HepG2 (cell line): ENCODE results near the gene NF2. TPM values are rescaled to one million over a fixed set of nuclear protein-coding genes. Genes with fewer than 3 reads are reported as not detected.

ENCODE experiments used
- ARNT2 ChIP-seq: sonication (generic); formaldehyde crosslinking; IDR thresholded peaks from 2 replicates; pipeline ENCODE4 v1.8.0; 2022; ENCODE audit warnings: mild to moderate bottlenecking, low read depth, missing genetic modification reagents, moderate library complexity
- CREB1 ChIP-seq, 2 experiments: fragments of 450-650 bp in 1 of 2; IDR thresholded peaks; 2 replicates each; pipeline ENCODE4 v1.6.1; 2016 to 2017; ENCODE audit warnings: control low read depth in 1 of 2, mild to moderate bottlenecking in 1 of 2, missing compliant biosample characterization in 1 of 2, missing genetic modification characterization in 1 of 2
- DR1 ChIP-seq: sonication (generic); formaldehyde crosslinking; IDR thresholded peaks from 2 replicates; pipeline ENCODE4 v1.8.0; 2021; ENCODE audit warnings: mild to moderate bottlenecking, missing genetic modification reagents, inconsistent platforms
- ELF1 ChIP-seq: sonication (generic); formaldehyde crosslinking; IDR thresholded peaks from 2 replicates; pipeline ENCODE4 v1.4.0; 2020; ENCODE audit warnings: missing genetic modification reagents
- ETS1 ChIP-seq: sonication (generic); formaldehyde crosslinking; IDR thresholded peaks from 2 replicates; pipeline ENCODE4 v1.4.0; 2020; ENCODE audit warnings: missing genetic modification reagents
- HDAC6 ChIP-seq: fragments of 200-600 bp; sonication (generic); IDR thresholded peaks from 2 replicates; pipeline ENCODE4 v1.7.0; 2017; ENCODE audit warnings: mild to moderate bottlenecking, antibody characterized with exemption, low read length, low read depth
- KLF16 ChIP-seq, 2 experiments: sonication (generic) in 1 of 2; formaldehyde crosslinking in 1 of 2; IDR thresholded peaks; 2 replicates each; pipeline versions ENCODE4 v1.6.1 to v1.8.0; 2016 to 2023; ENCODE audit warnings: missing genetic modification reagents in 2 of 2, missing compliant biosample characterization in 1 of 2
- MAZ ChIP-seq, 2 experiments: sonication (generic) in 1 of 2; formaldehyde crosslinking in 1 of 2; IDR thresholded peaks; 2 replicates each; pipeline versions ENCODE4 v1.5.0 to v1.6.1; 2012 to 2020; ENCODE audit warnings: low read depth in 2 of 2, mild to moderate bottlenecking in 2 of 2, borderline replicate concordance in 1 of 2, improper control_type of control experiment in 1 of 2, low read length in 1 of 2, missing genetic modification reagents in 1 of 2, moderate library complexity in 1 of 2
- MTERF4 ChIP-seq: sonication (generic); formaldehyde crosslinking; IDR thresholded peaks from 2 replicates; pipeline ENCODE4 v1.8.0; 2023; ENCODE audit warnings: mild to moderate bottlenecking, missing genetic modification reagents
- NFE2L1 ChIP-seq: sonication (generic); formaldehyde crosslinking; IDR thresholded peaks from 2 replicates; pipeline ENCODE4 v1.4.0; 2020; ENCODE audit warnings: missing genetic modification reagents, mild to moderate bottlenecking, borderline replicate concordance
- RAD21 ChIP-seq: fragments of 450-650 bp; formaldehyde crosslinking; IDR thresholded peaks from 2 replicates; pipeline ENCODE4 v1.5.0; 2020; ENCODE audit warnings: mild to moderate bottlenecking
- SOX6 ChIP-seq, 2 experiments: fragments of 450-650 bp in 1 of 2; sonication (generic) in 1 of 2; formaldehyde crosslinking in 1 of 2; IDR thresholded peaks; 2 replicates each; pipeline versions ENCODE4 v1.4.0 to v1.6.1; 2017 to 2020; ENCODE audit warnings: antibody characterized with exemption in 1 of 2, mild to moderate bottlenecking in 1 of 2, missing genetic modification reagents in 1 of 2
- ZBTB7A ChIP-seq: sonication (generic); formaldehyde crosslinking; IDR thresholded peaks from 2 replicates; pipeline ENCODE4 v1.8.0; 2022; ENCODE audit warnings: mild to moderate bottlenecking, missing genetic modification reagents
- ZFP41 ChIP-seq: sonication (generic); formaldehyde crosslinking; IDR thresholded peaks from 2 replicates; pipeline ENCODE4 v1.4.0; 2020; ENCODE audit warnings: mild to moderate bottlenecking, missing genetic modification reagents, borderline replicate concordance
- ZFYVE20 ChIP-seq: sonication (generic); formaldehyde crosslinking; IDR thresholded peaks from 2 replicates; pipeline ENCODE4 v1.8.0; 2023; ENCODE audit warnings: low read depth, mild to moderate bottlenecking, moderate library complexity, missing genetic modification reagents, borderline replicate concordance
- ZMYM2 ChIP-seq: sonication (generic); formaldehyde crosslinking; IDR thresholded peaks from 2 replicates; pipeline ENCODE4 v1.8.0; 2022; ENCODE audit warnings: mild to moderate bottlenecking, missing genetic modification reagents
- ZNF264 ChIP-seq: sonication (generic); formaldehyde crosslinking; IDR thresholded peaks from 2 replicates; pipeline ENCODE4 v1.4.0; 2020; ENCODE audit warnings: missing genetic modification reagents
- ZNF776 ChIP-seq: sonication (generic); formaldehyde crosslinking; IDR thresholded peaks from 2 replicates; pipeline ENCODE4 v1.4.0; 2020; ENCODE audit warnings: mild to moderate bottlenecking, missing genetic modification reagents
- polyA plus RNA-seq, 8 experiments: library from polyadenylated mRNA; depleted of rRNA in 3 of 8; stranded (reverse) in 7 of 8; unstranded in 1 of 8; fragments of >200 nt; fragmentation: Illumina TruSeq in 4 of 8; extraction: Trizol in 4 of 8; gene quantifications; 2 replicates each; pipeline versions ENCODE4 v1.2.1 to v1.2.3, GENCODE V29; 2011 to 2016; ENCODE audit warnings: low read depth in 4 of 8, missing spikeins in 1 of 8, mixed read lengths in 1 of 8; ENCODE audit not compliant: insufficient read depth in 1 of 8
- total RNA-seq, 5 experiments: library from RNA; depleted of rRNA; stranded (reverse); fragments of >200 nt; fragmentation: Illumina TruSeq; extraction: Trizol; gene quantifications; 2 replicates each; pipeline ENCODE4 v1.2.3, GENCODE V29; 2016; ENCODE audit warnings: low read depth in 1 of 5
- TF ChIP-seq, protein P1 (sequence below): IDR thresholded peaks from 2 replicates; pipeline ENCODE4 v1.6.1; 2016; ENCODE audit warnings: missing compliant biosample characterization, missing genetic modification reagents, borderline replicate concordance
- TF ChIP-seq, protein P2 (sequence below), 2 experiments: sonication (generic) in 1 of 2; formaldehyde crosslinking in 1 of 2; IDR thresholded peaks; 2 replicates each; pipeline versions ENCODE4 v1.4.0 to v1.6.1; 2018 to 2020; ENCODE audit warnings: missing genetic modification reagents in 2 of 2, borderline replicate concordance in 1 of 2, low read depth in 1 of 2, mild to moderate bottlenecking in 1 of 2, missing biosample characterization in 1 of 2
- TF ChIP-seq, protein P3 (sequence below): sonication (generic); formaldehyde crosslinking; IDR thresholded peaks from 2 replicates; pipeline ENCODE4 v1.8.0; 2022; ENCODE audit warnings: missing genetic modification reagents, mild to moderate bottlenecking, borderline replicate concordance

Gene NF2
- total and polyA plus RNA-seq, 2 of the 13 experiments (the other 11 are each of a cell fraction or from before 2014, with no cell fraction given): 9.3 to 33.3 TPM

DNA sequence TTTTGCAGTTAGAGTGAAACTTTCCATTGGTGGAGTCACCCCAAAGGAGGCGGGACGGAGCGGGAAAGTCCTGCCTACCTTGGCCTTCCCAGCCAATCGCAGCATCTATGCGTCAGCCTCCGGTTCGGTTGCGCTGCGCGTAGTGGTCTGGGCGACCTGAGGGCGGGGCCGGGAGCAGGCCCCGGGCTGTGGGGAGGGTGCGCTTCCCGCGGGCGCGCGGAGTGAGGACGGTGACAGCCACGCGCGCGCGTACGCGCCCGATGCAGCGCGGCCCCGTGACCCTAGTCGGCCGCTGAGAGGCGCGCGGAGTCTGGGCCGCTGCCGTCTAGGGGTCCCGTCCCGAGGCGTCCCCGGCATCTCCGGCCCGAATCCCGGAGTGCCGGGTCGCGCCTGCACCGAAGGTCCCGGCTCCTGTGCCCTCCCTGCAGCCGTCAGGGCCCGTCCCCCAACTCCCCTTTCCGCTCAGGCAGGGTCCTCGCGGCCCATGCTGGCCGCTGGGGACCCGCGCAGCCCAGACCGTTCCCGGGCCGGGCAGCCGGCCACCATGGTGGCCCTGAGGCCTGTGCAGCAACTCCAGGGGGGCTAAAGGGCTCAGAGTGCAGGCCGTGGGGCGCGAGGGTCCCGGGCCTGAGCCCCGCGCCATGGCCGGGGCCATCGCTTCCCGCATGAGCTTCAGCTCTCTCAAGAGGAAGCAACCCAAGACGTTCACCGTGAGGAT, at the start of gene NF2 (continued):
- peak; percentile 87 for TF ChIP-seq CREB1 (IDR thresholded peaks at IDR 0.05)
- peak; percentile 90 for TF ChIP-seq CREB1 (CRISPR knock-in tag; IDR thresholded peaks at IDR 0.05)
- no peak for TF ChIP-seq ETS1 (CRISPR knock-in tag)
- TF ChIP-seq HDAC6: no peak
- TF ChIP-seq, protein P1, sequence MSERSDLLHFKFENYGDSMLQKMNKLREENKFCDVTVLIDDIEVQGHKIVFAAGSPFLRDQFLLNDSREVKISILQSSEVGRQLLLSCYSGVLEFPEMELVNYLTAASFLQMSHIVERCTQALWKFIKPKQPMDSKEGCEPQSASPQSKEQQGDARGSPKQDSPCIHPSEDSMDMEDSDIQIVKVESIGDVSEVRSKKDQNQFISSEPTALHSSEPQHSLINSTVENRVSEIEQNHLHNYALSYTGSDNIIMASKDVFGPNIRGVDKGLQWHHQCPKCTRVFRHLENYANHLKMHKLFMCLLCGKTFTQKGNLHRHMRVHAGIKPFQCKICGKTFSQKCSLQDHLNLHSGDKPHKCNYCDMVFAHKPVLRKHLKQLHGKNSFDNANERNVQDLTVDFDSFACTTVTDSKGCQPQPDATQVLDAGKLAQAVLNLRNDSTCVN: no peak
- no peak for TF ChIP-seq DR1 (CRISPR knock-in tag)
- peak; percentile 54; the same call in 1 of the 2 replicates for TF ChIP-seq ZNF776
- TF ChIP-seq, protein P2, sequence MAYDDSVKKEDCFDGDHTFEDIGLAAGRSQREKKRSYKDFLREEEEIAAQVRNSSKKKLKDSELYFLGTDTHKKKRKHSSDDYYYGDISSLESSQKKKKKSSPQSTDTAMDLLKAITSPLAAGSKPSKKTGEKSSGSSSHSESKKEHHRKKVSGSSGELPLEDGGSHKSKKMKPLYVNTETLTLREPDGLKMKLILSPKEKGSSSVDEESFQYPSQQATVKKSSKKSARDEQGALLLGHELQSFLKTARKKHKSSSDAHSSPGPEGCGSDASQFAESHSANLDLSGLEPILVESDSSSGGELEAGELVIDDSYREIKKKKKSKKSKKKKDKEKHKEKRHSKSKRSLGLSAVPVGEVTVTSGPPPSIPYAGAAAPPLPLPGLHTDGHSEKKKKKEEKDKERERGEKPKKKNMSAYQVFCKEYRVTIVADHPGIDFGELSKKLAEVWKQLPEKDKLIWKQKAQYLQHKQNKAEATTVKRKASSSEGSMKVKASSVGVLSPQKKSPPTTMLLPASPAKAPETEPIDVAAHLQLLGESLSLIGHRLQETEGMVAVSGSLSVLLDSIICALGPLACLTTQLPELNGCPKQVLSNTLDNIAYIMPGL (CRISPR knock-in tag; IDR thresholded peaks at IDR 0.05; ENCODE audit: borderline replicate concordance in 1 of 2, low read depth in 1 of 2): peak; percentile 72 to 92; a peak in 3 of 4 replicates
- TF ChIP-seq, protein P3, sequence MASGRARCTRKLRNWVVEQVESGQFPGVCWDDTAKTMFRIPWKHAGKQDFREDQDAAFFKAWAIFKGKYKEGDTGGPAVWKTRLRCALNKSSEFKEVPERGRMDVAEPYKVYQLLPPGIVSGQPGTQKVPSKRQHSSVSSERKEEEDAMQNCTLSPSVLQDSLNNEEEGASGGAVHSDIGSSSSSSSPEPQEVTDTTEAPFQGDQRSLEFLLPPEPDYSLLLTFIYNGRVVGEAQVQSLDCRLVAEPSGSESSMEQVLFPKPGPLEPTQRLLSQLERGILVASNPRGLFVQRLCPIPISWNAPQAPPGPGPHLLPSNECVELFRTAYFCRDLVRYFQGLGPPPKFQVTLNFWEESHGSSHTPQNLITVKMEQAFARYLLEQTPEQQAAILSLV (CRISPR knock-in tag): peak; percentile 82
- TF ChIP-seq ZFYVE20 (CRISPR knock-in tag): no peak
- no peak for TF ChIP-seq ZBTB7A (CRISPR knock-in tag)
- no peak for TF ChIP-seq ZNF264 (CRISPR knock-in tag)
- peak; percentile 85; the same call in 1 of the 2 replicates for TF ChIP-seq MAZ (IDR thresholded peaks at IDR 0.05; ENCODE audit: borderline replicate concordance, low read depth, low read length)
- TF ChIP-seq MAZ (CRISPR knock-in tag; IDR thresholded peaks at IDR 0.05; ENCODE audit: low read depth): peak; percentile 83; the same call in 1 of the 2 replicates
- peak; percentile 39; the same call in 1 of the 2 replicates for TF ChIP-seq MTERF4 (CRISPR knock-in tag)
- TF ChIP-seq SOX6 (IDR thresholded peaks at IDR 0.05): no peak
- peak; percentile 40; the same call in 1 of the 2 replicates for TF ChIP-seq SOX6 (CRISPR knock-in tag; IDR thresholded peaks at IDR 0.05)
- TF ChIP-seq KLF16 (CRISPR knock-in tag; IDR thresholded peaks at IDR 0.05): 0 out of 4 replicates have a peak, but pooled peaks of 1 of the 2 experiments have one; percentile 45
- peak; percentile 62 for TF ChIP-seq ELF1
- TF ChIP-seq ZFP41 (CRISPR knock-in tag): no peak
- no peak for TF ChIP-seq ARNT2 (CRISPR knock-in tag)
- no peak for TF ChIP-seq NFE2L1 (CRISPR knock-in tag)
- TF ChIP-seq ZMYM2 (CRISPR knock-in tag): peak; percentile 71; the same call in 1 of the 2 replicates
- no peak; the same call in none of the 2 replicates for TF ChIP-seq RAD21 (CRISPR knock-in tag)
